HepG2 (cell line): ENCODE measurements around the gene ANKZF1. TPM values are rescaled to one million over a fixed set of nuclear protein-coding genes. Genes with fewer than 3 reads are reported as not detected.
A peak's percentile ranks its signal among the peaks of the same experiment; 100 is the strongest.

Experiments used
- ARID3A ChIP-seq: IDR thresholded peaks from 2 replicates; pipeline ENCODE4 v1.6.1; 2012; ENCODE audit warnings: low read depth, low read length, improper control_type of control experiment
- ASH2L ChIP-seq: fragments of 300-600, 200-600 bp; sonication (generic); IDR thresholded peaks from 2 replicates; pipeline ENCODE4 v1.7.0; 2017; ENCODE audit warnings: low read depth, mild to moderate bottlenecking, moderate library complexity, mixed read lengths, low read length; ENCODE audit not compliant: insufficient read length
- ATF7-NPFF ChIP-seq: sonication (generic); formaldehyde crosslinking; IDR thresholded peaks from 2 replicates; pipeline ENCODE4 v1.8.1; 2023; ENCODE audit warnings: mild to moderate bottlenecking, low read depth, missing genetic modification reagents, moderate library complexity
- CBX5 ChIP-seq: sonication (generic); formaldehyde crosslinking; IDR thresholded peaks from 2 replicates; pipeline ENCODE4 v1.4.0; 2020; ENCODE audit warnings: missing genetic modification reagents, borderline replicate concordance
- CREB3 ChIP-seq: sonication (generic); formaldehyde crosslinking; IDR thresholded peaks from 2 replicates; pipeline ENCODE4 v1.5.0; 2020; ENCODE audit warnings: missing genetic modification reagents
- DDIT3 ChIP-seq: sonication (generic); formaldehyde crosslinking; IDR thresholded peaks from 2 replicates; pipeline ENCODE4 v1.4.0; 2020; ENCODE audit warnings: mild to moderate bottlenecking, missing genetic modification reagents
- ELK4 ChIP-seq: sonication (generic); formaldehyde crosslinking; IDR thresholded peaks from 2 replicates; pipeline ENCODE4 v1.9.0; 2021; ENCODE audit warnings: missing genetic modification reagents, borderline replicate concordance
- FOXA1 ChIP-seq, 2 experiments: fragments of 450-650 bp in 1 of 2; sonication (generic) in 1 of 2; formaldehyde crosslinking in 1 of 2; IDR thresholded peaks; 2 replicates each; pipeline versions ENCODE4 v1.4.0 to v1.6.1; 2016 to 2020; ENCODE audit warnings: missing genetic modification reagents in 1 of 2
- HINFP ChIP-seq: sonication (generic); formaldehyde crosslinking; IDR thresholded peaks from 2 replicates; pipeline ENCODE4 v1.4.0; 2020; ENCODE audit warnings: low read depth, mild to moderate bottlenecking, missing genetic modification reagents
- ISL2 ChIP-seq: sonication (generic); formaldehyde crosslinking; IDR thresholded peaks from 2 replicates; pipeline ENCODE4 v1.5.0; 2020; ENCODE audit warnings: missing genetic modification reagents
- KAT8 ChIP-seq: IDR thresholded peaks from 2 replicates; pipeline ENCODE4 v1.6.1; 2016; ENCODE audit warnings: missing genetic modification reagents, missing compliant biosample characterization
- MEF2D ChIP-seq: sonication (generic); formaldehyde crosslinking; IDR thresholded peaks from 2 replicates; pipeline ENCODE4 v1.5.1; 2020; ENCODE audit warnings: mild to moderate bottlenecking, missing genetic modification reagents
- NFE2 ChIP-seq: sonication (generic); formaldehyde crosslinking; IDR thresholded peaks from 2 replicates; pipeline ENCODE4 v1.4.0; 2020; ENCODE audit warnings: missing genetic modification reagents
- NR1H2 ChIP-seq: sonication (generic); formaldehyde crosslinking; IDR thresholded peaks from 2 replicates; pipeline ENCODE4 v1.8.1; 2022; ENCODE audit warnings: low read depth, missing genetic modification reagents, borderline replicate concordance
- POLR2A ChIP-seq, 2 experiments: IDR thresholded peaks; 2 replicates each; pipeline ENCODE4 v1.6.1; 2011; ENCODE audit warnings: low read depth in 2 of 2, low read length in 2 of 2, mild to moderate bottlenecking in 1 of 2, moderate library complexity in 1 of 2; ENCODE audit not compliant: insufficient read depth in 1 of 2
- PPARG ChIP-seq: conservative IDR thresholded peaks from 2 replicates; pipeline ENCODE4 v1.6.1; 2016; ENCODE audit warnings: missing biosample characterization, missing genetic modification reagents
- REL ChIP-seq: sonication (generic); formaldehyde crosslinking; conservative IDR thresholded peaks from 2 replicates; pipeline ENCODE4 v1.8.0; 2022; ENCODE audit warnings: mild to moderate bottlenecking, missing genetic modification reagents, moderate library complexity
- TCF7L2 ChIP-seq: IDR thresholded peaks from 2 replicates; pipeline ENCODE4 v1.6.1; 2011; ENCODE audit warnings: mild to moderate bottlenecking, low read depth, low read length, moderate library complexity
- U2AF2 ChIP-seq: fragments of 200-400 bp; formaldehyde crosslinking; IDR thresholded peaks from 2 replicates; pipeline ENCODE4 v1.6.1; 2017; ENCODE audit warnings: low read depth, mild to moderate bottlenecking, low read length
- ZNF496 ChIP-seq: sonication (generic); formaldehyde crosslinking; IDR thresholded peaks from 2 replicates; pipeline ENCODE4 v1.8.1; 2023; ENCODE audit warnings: mild to moderate bottlenecking, moderate library complexity, missing genetic modification reagents; ENCODE audit not compliant: insufficient replicate concordance
- ZNF777 ChIP-seq: sonication (generic); formaldehyde crosslinking; IDR thresholded peaks from 2 replicates; pipeline ENCODE4 v1.4.0; 2020; ENCODE audit warnings: missing genetic modification reagents
- polyA plus RNA-seq, 8 experiments: library from polyadenylated mRNA; depleted of rRNA in 3 of 8; stranded (reverse) in 7 of 8; unstranded in 1 of 8; fragments of >200 nt; fragmentation: Illumina TruSeq in 4 of 8; extraction: Trizol in 4 of 8; gene quantifications; 2 replicates each; pipeline versions ENCODE4 v1.2.1 to v1.2.3, GENCODE V29; 2011 to 2016; ENCODE audit warnings: low read depth in 4 of 8, missing spikeins in 1 of 8, mixed read lengths in 1 of 8; ENCODE audit not compliant: insufficient read depth in 1 of 8
- total RNA-seq, 5 experiments: library from RNA; depleted of rRNA; stranded (reverse); fragments of >200 nt; fragmentation: Illumina TruSeq; extraction: Trizol; gene quantifications; 2 replicates each; pipeline ENCODE4 v1.2.3, GENCODE V29; 2016; ENCODE audit warnings: low read depth in 1 of 5

Gene ANKZF1
- total and polyA plus RNA-seq, 2 of the 13 experiments (the other 11 are each of a cell fraction or from before 2014, with no cell fraction given) = 25.3 to 128 TPM

- 0 out of 2 replicates have a peak, but pooled peaks have one; percentile 5 for TF ChIP-seq ELK4 (CRISPR knock-in tag)
- no peak; the same call in 1 of the 2 replicates for TF ChIP-seq REL
- TF ChIP-seq ATF7-NPFF = peak; percentile 99
- TF ChIP-seq NR1H2 (CRISPR knock-in tag) = 0 out of 2 replicates have a peak, but pooled peaks have one; percentile 33
- peak; percentile 80; the same call in 1 of the 2 replicates for TF ChIP-seq U2AF2
- TF ChIP-seq PPARG (CRISPR knock-in tag) = peak; percentile 67; the same call in 1 of the 2 replicates
- TF ChIP-seq ISL2 (CRISPR knock-in tag) = peak; percentile 77
- TF ChIP-seq TCF7L2 = no peak
- no peak for TF ChIP-seq FOXA1 (IDR thresholded peaks at IDR 0.05)
- peak; percentile 26; the same call in 1 of the 2 replicates for TF ChIP-seq FOXA1 (CRISPR knock-in tag; IDR thresholded peaks at IDR 0.05)
- peak; percentile 93; the same call in 1 of the 2 replicates for TF ChIP-seq CBX5 (CRISPR knock-in tag)
- no peak for TF ChIP-seq CREB3 (CRISPR knock-in tag)
- no peak for TF ChIP-seq ZNF496 (CRISPR knock-in tag)
- TF ChIP-seq HINFP (CRISPR knock-in tag) = peak; percentile 40; the same call in 1 of the 2 replicates
- peak; percentile 50; the same call in 1 of the 2 replicates for TF ChIP-seq MEF2D (CRISPR knock-in tag)
- peak in 1 of 2 experiments; percentile 94; a peak in 2 of 4 replicates for TF ChIP-seq POLR2A (IDR thresholded peaks at IDR 0.05; ENCODE audit: insufficient read depth in 1 of 2, low read depth in 2 of 2, low read length in 2 of 2)
- TF ChIP-seq DDIT3 (CRISPR knock-in tag) = peak; percentile 85; the same call in 1 of the 2 replicates
- peak; percentile 82 for TF ChIP-seq ZNF777 (CRISPR knock-in tag)
- no peak for TF ChIP-seq ASH2L
- TF ChIP-seq NFE2 (CRISPR knock-in tag) = no peak
- no peak for TF ChIP-seq ARID3A
- TF ChIP-seq KAT8 (CRISPR knock-in tag) = peak; percentile 92
These were observed 10.6 kb upstream of the ANKZF1 start, which contains the start of gene ABCB6 (continued) for GRCh38 chr2:219218732-219219701.
